Measurements from ENCODE around the gene OR4K5. TPM values are rescaled to one million over a fixed set of nuclear protein-coding genes. Genes with fewer than 3 reads are reported as not detected.

Gene OR4K5
- polyA plus RNA-seq, 3 donors: not detected

DNA sequence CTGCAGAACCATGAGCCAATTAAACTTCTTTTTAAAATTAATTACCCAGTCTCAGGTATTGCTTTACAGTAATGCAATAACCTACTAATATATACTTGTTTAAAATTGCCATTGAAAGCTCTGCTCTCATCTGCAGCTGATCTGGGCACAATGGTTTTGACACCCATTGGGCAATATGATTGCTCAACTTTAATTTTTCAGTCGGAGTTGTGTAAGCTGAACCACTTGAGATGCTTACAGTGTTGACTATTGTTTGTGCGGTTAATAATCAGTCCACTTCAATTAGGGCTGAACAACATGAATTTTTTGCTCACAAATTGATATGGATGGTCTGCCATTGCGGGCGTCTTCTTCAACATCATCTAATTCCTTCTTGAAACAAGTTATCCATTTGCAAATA lies 18.0 kb upstream of the OR4K5 start:
- Mint-ChIP-seq H3K36me3 (no peaks in the 10 kb centered on the region), H3K27ac (no peak overlapping the region), H3K4me3 (no peak overlapping the region), H3K9me3 (peaks cover 0 to 13% (median 2%) of the 10 kb centered on the region in 7 donors), H3K27me3 (ENCODE audit: low read depth in 3 of 3) (no peaks in the 10 kb centered on the region), H3K4me1 (no peaks in the 10 kb centered on the region)
- H2AFZ ChIP-seq (ENCODE audit: insufficient read depth, low read depth, low read length, poor library complexity, severe bottlenecking): no peak overlapping the region
- H3K36me3 ChIP-seq (replicated peaks in 1 of 2; ENCODE audit: control insufficient read depth in 1 of 2, insufficient read depth in 2 of 2, low read length in 2 of 2): no peaks in the 10 kb centered on the region
- DNase-seq: peak in 1 of 3 donors; percentile 0
- no peaks in the 10 kb centered on the region for H4K20me1 ChIP-seq (ENCODE audit: insufficient read depth, low read length)
- H3K4me1 ChIP-seq (ENCODE audit: control insufficient read depth in 1 of 2, insufficient read depth in 2 of 2, low read length in 2 of 2): no peaks in the 10 kb centered on the region
- no peak overlapping the region for H3K4me3 ChIP-seq (replicated peaks in 1 of 3; ENCODE audit: low read depth in 2 of 3, low read length in 3 of 3)
- H3K79me2 ChIP-seq (ENCODE audit: insufficient read depth, low read length): no peaks in the 10 kb centered on the region
- no peak overlapping the region for H3K9ac ChIP-seq (ENCODE audit: insufficient read depth, low read length, poor library complexity, severe bottlenecking)
- 40% methylated on average over 1 of the region's 4 CpGs for WGBS (ENCODE audit: insufficient coverage)
- H3K27ac ChIP-seq (ENCODE audit: low read depth in 1 of 2, low read length in 2 of 2): no peak overlapping the region
- H3K4me2 ChIP-seq (replicated peaks; ENCODE audit: extremely low read depth, low read length, poor library complexity, severe bottlenecking): no peak overlapping the region
- H3K27me3 ChIP-seq (ENCODE audit: control insufficient read depth in 2 of 2, insufficient read depth in 2 of 2, low read length in 2 of 2): no peaks in the 10 kb centered on the region
- intact Hi-C loops (cut with micrococcal nuclease): no loop called here
- TF ChIP-seq CTCF (IDR thresholded peaks at IDR 0.05): no peak
- peaks cover 9 to 12% of the 10 kb centered on the region in 2 donors for H3K9me3 ChIP-seq (replicated peaks in 1 of 2; ENCODE audit: control insufficient read depth in 1 of 2, insufficient read depth in 1 of 2, low read length in 2 of 2)

DNA sequence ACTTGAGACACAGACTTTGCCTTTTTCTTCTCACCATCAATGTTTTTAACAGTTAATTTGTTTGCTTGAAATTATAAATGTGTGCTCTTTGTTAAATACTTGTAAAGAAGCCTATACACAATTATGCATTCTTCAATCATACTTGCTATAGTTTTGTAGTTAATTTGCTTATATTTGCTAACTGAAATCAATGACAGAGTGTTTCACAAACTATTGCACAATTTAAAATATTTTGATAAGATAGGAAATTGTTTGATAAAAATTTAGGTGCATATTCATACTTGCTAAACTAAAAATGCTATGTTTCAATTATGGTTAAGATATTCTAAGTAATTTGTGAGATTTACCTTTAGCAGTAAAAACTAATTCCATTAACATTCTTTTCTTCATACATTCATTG lies 13.7 kb upstream of the OR4K5 start:
- no peak overlapping the region for H3K4me2 ChIP-seq (replicated peaks; ENCODE audit: extremely low read depth, low read length, poor library complexity, severe bottlenecking)
- peaks cover 0 to 2% (median 0%) of the 10 kb centered on the region in 3 donors for H3K27me3 Mint-ChIP-seq (ENCODE audit: low read depth in 3 of 3)
- no peaks in the 10 kb centered on the region for H3K27me3 ChIP-seq (ENCODE audit: control insufficient read depth in 2 of 2, insufficient read depth in 2 of 2, low read length in 2 of 2)
- no peak overlapping the region for H3K4me3 ChIP-seq (replicated peaks in 1 of 3; ENCODE audit: low read depth in 2 of 3, low read length in 3 of 3)
- no peaks in the 10 kb centered on the region for H3K36me3 ChIP-seq (replicated peaks in 1 of 2; ENCODE audit: control insufficient read depth in 1 of 2, insufficient read depth in 2 of 2, low read length in 2 of 2)
- no peak overlapping the region for H3K27ac ChIP-seq (ENCODE audit: low read depth in 1 of 2, low read length in 2 of 2)
- intact Hi-C loops (cut with micrococcal nuclease): no loop called here
- DNase-seq: no peak
- H3K4me3 Mint-ChIP-seq: no peak overlapping the region
- H3K27ac Mint-ChIP-seq: no peak overlapping the region
- H3K9me3 Mint-ChIP-seq: peaks cover 2 to 9% (median 6%) of the 10 kb centered on the region in 7 donors
- H2AFZ ChIP-seq (ENCODE audit: insufficient read depth, low read depth, low read length, poor library complexity, severe bottlenecking): no peak overlapping the region
- no peaks in the 10 kb centered on the region for H4K20me1 ChIP-seq (ENCODE audit: insufficient read depth, low read length)
- H3K4me1 Mint-ChIP-seq: no peaks in the 10 kb centered on the region
- H3K79me2 ChIP-seq (ENCODE audit: insufficient read depth, low read length): no peaks in the 10 kb centered on the region
- no peak for TF ChIP-seq CTCF (IDR thresholded peaks at IDR 0.05)
- H3K4me1 ChIP-seq (ENCODE audit: control insufficient read depth in 1 of 2, insufficient read depth in 2 of 2, low read length in 2 of 2): no peaks in the 10 kb centered on the region
- H3K9me3 ChIP-seq (replicated peaks in 1 of 2; ENCODE audit: control insufficient read depth in 1 of 2, insufficient read depth in 1 of 2, low read length in 2 of 2): peaks cover 0 to 5% of the 10 kb centered on the region in 2 donors
- no peaks in the 10 kb centered on the region for H3K36me3 Mint-ChIP-seq
- no peak overlapping the region for H3K9ac ChIP-seq (ENCODE audit: insufficient read depth, low read length, poor library complexity, severe bottlenecking)
